ENCODE measurements around the gene PLA2G4E.

Gene PLA2G4E

DNA sequence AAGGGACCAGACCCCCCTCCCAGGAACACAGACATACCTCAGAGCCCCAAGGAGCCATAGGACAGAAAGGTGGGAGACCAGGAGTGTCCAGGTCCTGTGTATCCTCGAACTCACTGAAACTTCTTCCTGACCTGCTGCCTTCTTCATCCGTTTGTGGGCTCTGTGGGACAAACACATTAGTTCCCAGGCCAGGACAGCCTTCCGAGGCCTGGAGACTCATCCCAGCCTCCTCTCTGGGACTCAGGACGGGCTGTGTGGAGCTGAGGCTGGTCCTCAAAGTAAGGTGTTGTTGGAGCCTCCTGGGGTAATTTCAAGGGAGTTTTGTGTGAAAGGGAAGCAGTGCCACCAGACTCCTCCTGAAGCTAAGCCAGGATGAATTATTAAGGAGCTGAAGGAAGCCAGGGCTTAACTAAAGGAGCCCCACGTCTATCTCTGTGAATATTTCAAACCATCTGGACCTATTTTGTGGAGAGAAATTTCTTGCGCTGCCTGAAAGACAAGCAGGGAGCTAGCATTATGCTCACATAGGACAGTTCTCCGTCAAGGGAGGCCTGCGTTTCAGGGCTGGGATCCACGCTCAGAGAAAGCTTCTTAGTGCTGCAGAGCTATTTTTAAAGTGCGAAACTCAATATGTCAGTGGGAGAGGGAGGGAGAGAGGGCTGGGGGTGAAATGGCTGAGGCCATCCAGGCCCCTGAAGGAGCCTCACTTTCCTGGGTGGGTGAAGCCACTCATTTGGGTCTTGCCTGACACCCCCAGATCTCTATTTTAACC lies 29.8 kb upstream of the PLA2G4E start:
- no peak for DNase-seq

DNA sequence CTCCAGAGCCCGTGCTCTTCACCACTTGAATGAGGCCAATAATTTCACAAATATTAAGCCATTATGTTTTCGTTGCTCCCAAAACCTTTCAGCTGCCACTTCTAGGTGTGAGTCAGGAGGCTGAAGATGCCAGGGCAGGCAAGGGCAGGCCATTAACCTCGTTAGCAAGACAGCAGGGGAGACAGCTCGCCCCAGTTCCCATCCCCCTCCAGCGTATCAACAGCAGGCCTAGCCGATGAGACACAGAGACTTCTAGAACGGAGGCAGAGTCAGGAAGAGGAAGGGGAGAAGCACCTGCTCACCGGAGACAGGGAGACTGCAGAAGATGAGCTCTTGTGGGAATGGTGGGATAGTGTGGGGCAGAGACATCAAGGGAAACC lies 28.0 kb upstream of the PLA2G4E start:
- DNase-seq: no peak

DNA sequence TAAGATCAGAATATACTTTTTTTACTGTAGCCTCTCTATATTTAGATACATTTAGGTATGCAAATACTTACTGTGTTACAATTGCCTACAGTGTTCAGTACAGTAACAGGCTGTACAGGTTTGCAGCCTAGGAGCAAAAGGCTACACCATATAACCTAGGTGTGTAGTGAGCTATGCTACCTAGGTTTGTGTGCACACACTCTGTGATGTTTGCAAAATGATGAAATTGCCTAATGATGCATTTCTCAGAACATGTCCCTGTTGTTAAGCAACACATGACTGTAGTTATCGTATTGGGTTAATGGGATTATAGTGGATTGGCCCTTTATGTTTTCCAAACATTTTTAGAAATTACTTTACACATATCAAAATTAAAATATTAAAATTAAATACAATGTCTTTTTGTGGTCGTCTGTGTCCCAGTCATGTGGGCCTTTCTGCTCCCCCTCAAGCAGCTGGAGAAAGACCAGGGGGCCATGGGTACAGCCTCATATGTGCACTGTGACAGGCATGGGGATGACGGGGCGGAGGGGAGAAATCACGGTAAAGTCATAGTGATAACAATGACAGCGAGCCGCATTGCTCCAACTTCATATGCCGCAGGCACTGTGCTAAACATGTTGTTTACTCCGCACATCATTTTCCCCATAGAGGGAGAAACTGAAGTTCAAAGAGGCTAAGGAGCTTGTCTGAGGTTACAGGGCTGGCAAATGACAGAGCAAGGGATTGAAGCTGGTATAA lies 27.4 kb upstream of the PLA2G4E start:
- no peak for DNase-seq

GRCh38 chr15:42046597-42046996 lies 25.8 kb upstream of the PLA2G4E start:
- DNase-seq: no peak

DNA sequence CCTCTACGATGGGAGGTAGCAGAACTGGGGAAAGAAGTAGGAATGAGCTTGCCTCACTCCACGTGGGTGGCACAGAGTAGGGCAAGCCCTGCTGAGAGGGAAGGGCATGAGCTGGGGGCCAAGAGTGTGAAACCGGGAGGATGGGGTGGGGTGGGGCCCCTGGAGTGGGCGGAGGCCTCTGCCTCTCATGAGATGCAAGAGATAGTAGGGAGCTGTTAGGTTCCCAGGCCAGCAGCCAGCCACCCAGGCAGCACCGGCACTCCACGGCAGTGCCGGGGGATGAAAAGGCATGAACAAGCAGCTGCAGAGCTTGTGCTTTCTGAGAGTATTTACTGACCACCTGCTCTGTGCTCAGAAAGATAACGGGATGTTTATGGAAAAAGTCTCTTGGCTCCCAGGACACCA lies 24.4 kb upstream of the PLA2G4E start:
- DNase-seq: no peak

- no peak for DNase-seq
Measured at GRCh38 chr15:42042602-42043400, 22.0 kb upstream of the PLA2G4E start.

DNA sequence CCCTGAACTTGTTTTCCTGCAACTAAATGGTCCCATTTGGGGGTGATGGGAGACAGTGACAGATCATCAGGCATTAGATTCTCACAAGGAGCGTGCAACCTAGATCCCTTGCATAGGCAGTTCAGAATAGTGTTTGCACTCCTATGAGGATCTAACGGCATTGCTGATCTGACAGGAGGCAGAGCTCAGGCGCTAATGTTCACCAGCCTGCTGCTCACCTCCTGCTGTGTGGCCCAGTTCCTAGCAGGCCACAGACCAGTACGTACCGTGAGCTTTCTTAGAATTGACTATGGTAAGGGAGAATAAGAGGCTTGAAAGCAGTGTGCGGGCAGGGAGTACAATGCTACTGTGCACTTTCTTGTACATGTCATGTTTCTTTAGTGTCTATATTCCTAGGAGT lies 17.6 kb upstream of the PLA2G4E start:
- DNase-seq: no peak

DNA sequence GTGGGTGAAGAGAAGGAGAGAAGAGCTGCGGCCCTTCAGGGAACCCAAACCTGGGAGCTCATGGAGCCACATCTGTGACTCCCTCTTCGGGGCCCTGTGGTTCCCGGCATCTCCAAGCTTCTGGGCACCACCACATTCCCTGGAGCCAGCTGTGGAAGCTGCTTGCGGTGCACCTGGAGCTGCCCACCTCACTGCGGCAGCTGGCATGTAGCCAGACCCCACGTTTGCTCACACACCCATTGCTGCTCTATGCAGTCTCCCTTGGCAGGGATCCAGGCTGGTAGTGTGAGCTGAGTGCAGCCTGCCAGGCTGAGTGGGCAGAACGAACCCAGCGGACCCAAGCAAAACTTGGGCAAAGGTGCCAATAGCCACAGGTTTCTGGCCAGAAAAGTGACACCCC lies 16.8 kb upstream of the PLA2G4E start:
- no peak for DNase-seq

DNA sequence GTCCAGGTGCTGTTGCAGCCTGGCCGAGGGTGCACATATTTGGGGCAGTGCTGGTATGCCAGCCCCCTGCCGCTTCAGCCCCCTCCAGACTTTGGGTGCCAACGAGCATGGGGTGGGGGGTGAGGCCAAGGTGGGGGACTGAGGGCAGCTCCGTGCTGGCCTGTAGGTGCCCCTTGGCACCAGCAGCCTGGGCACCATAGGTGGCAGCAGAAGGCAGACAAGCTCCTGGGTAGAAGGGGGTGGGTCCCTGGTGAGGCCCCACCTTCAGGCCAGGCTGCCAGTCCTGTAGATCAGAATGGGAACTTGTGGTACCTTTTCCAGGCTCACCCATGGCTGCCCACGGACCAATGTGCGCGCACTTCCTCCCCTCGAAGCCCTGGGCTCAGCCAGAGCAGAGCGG lies 16.1 kb upstream of the PLA2G4E start:
- no peak for DNase-seq

- DNase-seq: no peak
Measured at GRCh38 chr15:42036112-42036905, 15.5 kb upstream of the PLA2G4E start.

GRCh38 chr15:42035435-42035761 lies 14.6 kb upstream of the PLA2G4E start:
- DNase-seq: peak; percentile 56

GRCh38 chr15:42034628-42035434 lies 14.0 kb upstream of the PLA2G4E start:
- DNase-seq: no peak

GRCh38 chr15:42033214-42033873 lies 12.5 kb upstream of the PLA2G4E start:
- DNase-seq: no peak

- DNase-seq: no peak
Measured at GRCh38 chr15:42032376-42033213, 11.8 kb upstream of the PLA2G4E start.

GRCh38 chr15:42031198-42031915 lies 10.5 kb upstream of the PLA2G4E start:
- no peak for DNase-seq

DNA sequence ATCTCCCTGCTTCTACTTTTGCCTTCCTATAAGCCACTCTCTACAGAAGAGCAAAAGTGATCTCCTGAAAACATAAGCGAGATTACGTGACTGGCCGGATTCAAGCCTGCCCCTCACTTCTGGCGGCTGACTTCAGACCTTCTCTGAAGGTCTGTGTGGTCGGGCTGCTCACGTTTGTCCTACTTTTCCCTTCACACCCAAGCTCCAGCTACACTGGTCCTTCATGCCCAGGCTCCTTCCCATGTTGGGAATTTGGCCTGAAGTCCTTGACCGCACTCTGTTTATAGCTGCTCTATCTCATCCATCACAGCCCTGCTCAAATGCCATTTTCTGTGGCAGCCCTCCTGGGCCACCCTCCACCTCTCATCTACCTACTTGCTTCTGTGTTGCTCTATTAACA lies 6.7 kb upstream of the PLA2G4E start:
- no peak for DNase-seq

DNA sequence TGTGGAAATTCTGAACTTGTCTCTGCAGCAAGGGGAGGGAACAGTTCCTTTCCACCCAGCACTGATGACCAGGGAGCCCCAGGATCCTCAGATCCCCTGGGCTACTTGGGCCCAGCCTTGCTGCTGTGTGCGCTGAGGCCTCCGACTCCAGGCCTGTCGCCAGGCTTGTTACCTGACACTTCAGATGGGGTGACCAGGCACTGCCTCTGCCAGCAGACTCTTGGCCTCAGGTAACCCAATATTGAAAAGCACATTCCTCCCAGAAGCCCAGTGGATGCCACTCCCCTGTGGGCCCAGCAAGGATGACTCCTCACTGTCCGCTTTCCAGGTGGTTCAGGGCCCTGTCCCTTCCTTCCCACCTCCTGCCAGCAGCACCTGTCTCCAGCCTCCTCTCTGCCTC lies 3.5 kb upstream of the PLA2G4E start:
- DNase-seq: no peak

DNA sequence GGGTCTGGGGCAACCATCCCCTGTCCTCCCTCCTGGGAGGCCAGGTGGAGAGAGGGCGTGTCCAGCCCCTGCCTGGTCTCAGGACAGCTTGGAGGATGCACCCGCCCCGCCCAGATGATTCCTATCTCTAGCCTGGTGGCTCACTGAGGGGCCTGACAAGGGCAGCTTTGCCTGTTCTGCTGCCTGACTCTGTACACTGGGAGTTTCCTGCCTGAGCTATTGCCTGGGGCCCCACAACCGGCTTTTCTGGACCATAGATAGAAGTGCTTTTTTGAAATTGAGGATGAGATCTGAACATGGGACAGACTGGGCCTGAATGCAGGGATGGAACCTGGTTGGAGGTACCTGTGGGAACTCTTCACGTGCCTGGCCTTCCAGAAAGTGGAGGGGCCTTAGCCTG lies 751 bp upstream of the PLA2G4E start:
- no peak for DNase-seq

GRCh38 chr15:42018306-42019224 lies 2.3 kb downstream of the PLA2G4E start:
- DNase-seq: no peak
